Peyer's patch (tissue), 4 donors: ENCODE results near the gene NAXE. TPM values are rescaled to one million over a fixed set of nuclear protein-coding genes. Genes with fewer than 3 reads are reported as not detected.
A peak's percentile ranks its signal among the peaks of the same experiment; 100 is the strongest.

Experiments used
- DNase-seq, 3 donors: peaks; one replicate each; pipeline ENCODE4 v3.0.0-alpha.2; 2017 to 2019
- H3K27ac ChIP-seq, 4 donors: fragments of 200-600 bp; sonication (generic); one replicate each; pipeline ENCODE4 v1.5.1; 2016 to 2019
- H3K27me3 ChIP-seq, 2 donors: fragments of 200-600 bp; sonication (generic); one replicate each; pipeline ENCODE4 v1.5.1; 2019
- H3K36me3 ChIP-seq, 3 donors: fragments of 200-600 bp; sonication (generic); one replicate each; pipeline ENCODE4 v1.5.1; 2016 to 2019
- H3K4me1 ChIP-seq, 4 donors: fragments of 200-600 bp; sonication (generic); one replicate each; pipeline ENCODE4 v1.5.1; 2016 to 2019
- H3K4me3 ChIP-seq, 4 donors: fragments of 200-600 bp; sonication (generic); 1 replicate in 3 of 4; 2 replicates in 1 of 4; pipeline ENCODE4 v1.5.1; 2016 to 2019; ENCODE audit warnings: mild to moderate bottlenecking in 1 of 4
- H3K9me3 ChIP-seq, 4 donors: fragments of 200-600 bp; sonication (generic); one replicate each; pipeline ENCODE4 v1.5.1; 2016 to 2019; ENCODE audit warnings: mild to moderate bottlenecking in 1 of 4
- CTCF ChIP-seq, 6 experiments: fragments of 450-650 bp in 4 of 6; fragments of 200-600 bp in 2 of 6; sonication (generic) in 1 of 6; IDR thresholded peaks; one replicate each; pipeline ENCODE4 v1.5.1; 2017 to 2019; ENCODE audit warnings: antibody characterized with exemption in 6 of 6, mild to moderate bottlenecking in 3 of 6, moderate library complexity in 1 of 6
- POLR2A ChIP-seq, 2 donors: fragments of 450-650 bp; IDR thresholded peaks; one replicate each; pipeline ENCODE4 v1.5.1; 2017; ENCODE audit warnings: antibody characterized with exemption in 2 of 2, mild to moderate bottlenecking in 2 of 2, moderate library complexity in 2 of 2
- total RNA-seq, 4 donors: library from RNA; depleted of rRNA; stranded (reverse); fragments of >200 nt; gene quantifications; one replicate each; pipeline ENCODE4 v1.1.0, GENCODE V29; 2016

Gene NAXE
- total RNA-seq, 4 donors from 2014 or later = 38.0 to 96.5 (median 73.1) TPM

GRCh38 chr1:156571261-156571852, 20.2 kb upstream of the NAXE start:
- Histone ChIP-seq H3K4me1 (peaks cover 0 to 21% (median 7%) of the 10 kb centered on the region in 4 donors), H3K36me3 (no peaks in the 10 kb centered on the region), H3K27me3 (no peaks in the 10 kb centered on the region), H3K27ac (peak overlapping the region in 3 of 4 donors; percentile 51 to 87 (median 83)), H3K9me3 (no peaks in the 10 kb centered on the region), H3K4me3 (peak overlapping the region in 2 of 4 donors; percentile 17 to 54)
- TF ChIP-seq POLR2A (IDR thresholded peaks at IDR 0.05) = no peak
- no peak for TF ChIP-seq CTCF (IDR thresholded peaks at IDR 0.05)
- no peak for DNase-seq

- Histone ChIP-seq H3K27me3 (no peaks in the 10 kb centered on the region), H3K27ac (peak within 1 kb of the TSS in 3 of 4 donors; percentile 51 to 87 (median 83)), H3K36me3 (no peaks in the 10 kb centered on the region), H3K4me1 (peaks cover 0 to 21% (median 7%) of the 10 kb centered on the region in 4 donors), H3K4me3 (peak within 1 kb of the TSS; percentile 24 to 54 (median 45)), H3K9me3 (no peaks in the 10 kb centered on the region)
- TF ChIP-seq CTCF (IDR thresholded peaks at IDR 0.05) (no peak), POLR2A (IDR thresholded peaks at IDR 0.05) (no peak)
- peak; percentile 71 to 93 (median 89) for DNase-seq
Measured at GRCh38 chr1:156571919-156572662, 19.5 kb upstream of the NAXE start, which contains the start of gene IQGAP3. TSS of gene IQGAP3 (minus strand) at chr1:156572565. CDS start at chr1:156572529, 36 bp downstream.

GRCh38 chr1:156572663-156573018, 18.9 kb upstream of the NAXE start:
- DNase-seq = no peak
- no peaks in the 10 kb centered on the region for H3K9me3 ChIP-seq
- H3K4me3 ChIP-seq = peak overlapping the region in 3 of 4 donors; percentile 40 to 54 (median 50)
- no peaks in the 10 kb centered on the region for H3K36me3 ChIP-seq
- peaks cover 0 to 21% (median 7%) of the 10 kb centered on the region in 4 donors for H3K4me1 ChIP-seq
- H3K27me3 ChIP-seq = no peaks in the 10 kb centered on the region
- TF ChIP-seq POLR2A (IDR thresholded peaks at IDR 0.05) (no peak), CTCF (IDR thresholded peaks at IDR 0.05) (no peak)
- no peak overlapping the region for H3K27ac ChIP-seq

GRCh38 chr1:156574039-156574633, 17.4 kb upstream of the NAXE start:
- Histone ChIP-seq H3K4me1 (peaks cover 0 to 21% (median 7%) of the 10 kb centered on the region in 4 donors), H3K27me3 (no peaks in the 10 kb centered on the region), H3K9me3 (no peaks in the 10 kb centered on the region), H3K36me3 (no peaks in the 10 kb centered on the region), H3K4me3 (no peak overlapping the region), H3K27ac (no peak overlapping the region)
- no peak for DNase-seq
- TF ChIP-seq POLR2A (IDR thresholded peaks at IDR 0.05) (no peak), CTCF (IDR thresholded peaks at IDR 0.05) (no peak)

GRCh38 chr1:156577550-156577949, 14.0 kb upstream of the NAXE start:
- no peaks in the 10 kb centered on the region for H3K36me3 ChIP-seq
- peaks cover 0 to 2% (median 0%) of the 10 kb centered on the region in 4 donors for H3K4me1 ChIP-seq
- no peak overlapping the region for H3K4me3 ChIP-seq
- TF ChIP-seq POLR2A (IDR thresholded peaks at IDR 0.05) = no peak
- no peak for TF ChIP-seq CTCF (IDR thresholded peaks at IDR 0.05)
- no peak for DNase-seq
- H3K9me3 ChIP-seq = no peaks in the 10 kb centered on the region
- H3K27ac ChIP-seq = no peak overlapping the region
- no peaks in the 10 kb centered on the region for H3K27me3 ChIP-seq
